Activated CD4-positive, alpha-beta T cell treated with anti-CD3 and anti-CD28 coated beads, Interleukin-2, amount 50 U/mL, for 24 hours (primary cell): Measurements from ENCODE around the gene CA4.
"Not testable (repeated sequence)": the region's sequence is repeated elsewhere in the genome, so short reads cannot be mapped to it uniquely, and the experiment has no call there.

Experiments used
- DNase-seq, 2 donors: peaks; one replicate each; pipeline ENCODE4 v3.0.0-alpha.2; 2020; ENCODE audit warnings: low read depth in 1 of 2, low spot score in 1 of 2

The CA4 gene

GRCh38 chr17:60149691-60150582 is at the start of gene CA4:
Gene CA4, plus strand, starts transcription at chr17:60149973. Its CDS starts 62 bp downstream, at chr17:60150035.
- no peak for DNase-seq

- not testable (repeated sequence) for DNase-seq
Observed at GRCh38 chr17:60100577-60100976, 49.2 kb upstream of the CA4 start.

- not testable (repeated sequence) for DNase-seq
Observed at GRCh38 chr17:60102015-60102631, 47.6 kb upstream of the CA4 start.

- peak in 1 of 2 donors; percentile 9 for DNase-seq
Observed at GRCh38 chr17:60102632-60103096, 47.1 kb upstream of the CA4 start.

- DNase-seq = no peak
Observed at GRCh38 chr17:60103957-60104356, 45.8 kb upstream of the CA4 start.

GRCh38 chr17:60106340-60107059 is 43.3 kb upstream of the CA4 start:
- no peak for DNase-seq

- no peak for DNase-seq
Observed at GRCh38 chr17:60107526-60108257, 42.1 kb upstream of the CA4 start.

GRCh38 chr17:60108309-60108708 is 41.5 kb upstream of the CA4 start:
- DNase-seq = not testable (repeated sequence)

- no peak for DNase-seq
Observed at GRCh38 chr17:60108712-60109111, 41.1 kb upstream of the CA4 start.

GRCh38 chr17:60109161-60109560 is 40.6 kb upstream of the CA4 start:
- no peak for DNase-seq

GRCh38 chr17:60110586-60110985 is 39.2 kb upstream of the CA4 start:
- no peak for DNase-seq

GRCh38 chr17:60111661-60112060 is 38.1 kb upstream of the CA4 start:
- DNase-seq = not testable (repeated sequence)

- DNase-seq = not testable (repeated sequence)
Observed at GRCh38 chr17:60115364-60115763, 34.4 kb upstream of the CA4 start.

- not testable (repeated sequence) for DNase-seq
Observed at GRCh38 chr17:60116196-60116595, 33.6 kb upstream of the CA4 start.

- DNase-seq = not testable (repeated sequence)
Observed at GRCh38 chr17:60119162-60119561, 30.6 kb upstream of the CA4 start.

GRCh38 chr17:60119807-60120748 is 29.7 kb upstream of the CA4 start:
- DNase-seq = not testable (repeated sequence)

- no peak for DNase-seq
Observed at GRCh38 chr17:60127068-60128064, 22.4 kb upstream of the CA4 start.

GRCh38 chr17:60128171-60128859 is 21.5 kb upstream of the CA4 start:
- no peak for DNase-seq
